Choroid plexus epithelial cell (primary cell): ENCODE measurements around the gene DPYD.

Source experiments
- DNase-seq: peaks from one replicate; pipeline ENCODE4 v3.0.0-alpha.2; 2010; ENCODE audit warnings: low read depth
- H3K4me3 ChIP-seq: 2 replicates; pipeline ENCODE4 v1.5.1; 2011; ENCODE audit warnings: low read depth, mild to moderate bottlenecking, control low read depth, low read length, moderate library complexity
- TF ChIP-seq, protein P1 (sequence below): conservative IDR thresholded peaks from 2 replicates; pipeline ENCODE4 v1.5.1; 2011; ENCODE audit warnings: low read depth, mild to moderate bottlenecking, control low read depth, inconsistent platforms, low read length, moderate library complexity

The DPYD gene

DNA sequence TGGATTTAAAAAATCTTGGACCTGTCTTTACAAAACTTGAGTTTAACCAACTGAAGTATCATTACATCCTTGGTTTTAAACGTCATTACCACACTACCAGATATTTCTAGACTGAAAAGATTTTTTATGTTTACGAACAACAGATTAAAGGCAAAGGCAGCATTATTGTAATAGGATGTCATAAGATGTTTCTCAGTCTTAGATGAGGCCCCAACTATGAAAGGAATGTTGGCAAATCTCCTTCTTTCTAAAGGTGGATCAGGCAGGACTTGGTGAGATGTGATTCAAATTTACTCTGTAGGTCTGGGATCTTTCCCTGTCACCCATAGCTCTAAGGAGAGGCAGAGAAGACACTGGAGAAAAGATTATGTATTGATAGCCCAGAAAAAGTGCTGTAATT lies 781.3 kb downstream of the DPYD start:
- DNase-seq, result peak; percentile 76
- H3K4me3 ChIP-seq, result no peak overlapping the region
- TF ChIP-seq, protein P1, sequence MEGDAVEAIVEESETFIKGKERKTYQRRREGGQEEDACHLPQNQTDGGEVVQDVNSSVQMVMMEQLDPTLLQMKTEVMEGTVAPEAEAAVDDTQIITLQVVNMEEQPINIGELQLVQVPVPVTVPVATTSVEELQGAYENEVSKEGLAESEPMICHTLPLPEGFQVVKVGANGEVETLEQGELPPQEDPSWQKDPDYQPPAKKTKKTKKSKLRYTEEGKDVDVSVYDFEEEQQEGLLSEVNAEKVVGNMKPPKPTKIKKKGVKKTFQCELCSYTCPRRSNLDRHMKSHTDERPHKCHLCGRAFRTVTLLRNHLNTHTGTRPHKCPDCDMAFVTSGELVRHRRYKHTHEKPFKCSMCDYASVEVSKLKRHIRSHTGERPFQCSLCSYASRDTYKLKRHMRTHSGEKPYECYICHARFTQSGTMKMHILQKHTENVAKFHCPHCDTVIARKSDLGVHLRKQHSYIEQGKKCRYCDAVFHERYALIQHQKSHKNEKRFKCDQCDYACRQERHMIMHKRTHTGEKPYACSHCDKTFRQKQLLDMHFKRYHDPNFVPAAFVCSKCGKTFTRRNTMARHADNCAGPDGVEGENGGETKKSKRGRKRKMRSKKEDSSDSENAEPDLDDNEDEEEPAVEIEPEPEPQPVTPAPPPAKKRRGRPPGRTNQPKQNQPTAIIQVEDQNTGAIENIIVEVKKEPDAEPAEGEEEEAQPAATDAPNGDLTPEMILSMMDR, result no peak

GRCh38 chr1:97138515-97139032 lies 782.3 kb downstream of the DPYD start:
- no peak for DNase-seq
- TF ChIP-seq, protein P1, result no peak
- no peak overlapping the region for H3K4me3 ChIP-seq

DNA sequence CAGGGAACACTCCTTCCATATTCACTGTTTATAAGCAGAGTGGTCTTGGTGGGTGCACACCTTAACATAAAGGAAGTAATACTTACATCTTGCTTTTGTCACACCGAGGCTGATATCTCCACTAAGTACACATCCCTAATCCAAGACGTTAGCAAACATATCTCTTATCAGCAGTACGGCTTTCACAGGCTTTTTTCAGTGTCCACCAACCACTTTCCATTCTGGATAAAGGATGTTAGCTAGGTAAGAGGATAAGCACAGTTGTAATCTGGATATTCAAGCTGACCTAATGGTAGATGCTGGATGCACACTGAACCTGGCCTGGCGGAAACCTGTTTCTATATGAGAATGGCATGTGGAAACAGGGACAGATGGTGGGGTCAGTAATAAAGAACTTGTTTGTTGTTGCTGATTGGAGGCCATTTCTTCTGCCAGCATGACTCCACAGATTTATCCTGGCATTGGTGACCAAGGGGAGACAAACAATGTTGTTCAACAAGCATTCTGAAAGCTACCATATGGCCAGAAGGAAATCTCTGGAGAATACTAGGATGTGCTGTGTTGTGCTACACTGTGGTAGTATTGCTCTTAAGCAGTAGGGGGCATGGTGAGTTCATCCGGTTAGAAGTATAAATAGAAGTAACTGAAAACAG lies 782.8 kb downstream of the DPYD start:
- DNase-seq, result peak; percentile 94
- no peak overlapping the region for H3K4me3 ChIP-seq
- TF ChIP-seq, protein P1, result peak; percentile 80

DNA sequence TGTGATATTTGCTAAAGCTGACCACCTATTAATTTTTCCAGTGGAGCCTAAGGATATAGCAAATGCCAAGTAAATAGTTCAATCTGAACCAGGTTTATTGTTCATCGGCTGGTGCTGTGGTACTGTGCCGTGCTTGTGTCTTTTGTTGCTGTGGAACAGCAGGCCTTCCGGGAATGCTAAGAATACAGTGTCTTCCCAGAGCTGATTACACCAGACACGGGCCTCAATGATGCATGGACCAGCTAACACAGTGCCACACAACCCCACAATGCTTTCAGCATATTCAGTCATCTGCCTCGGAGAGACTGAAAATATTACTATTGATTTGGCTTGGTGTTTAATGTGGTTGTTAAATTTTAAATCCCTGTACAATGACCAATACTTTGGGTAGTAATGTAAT lies 783.8 kb downstream of the DPYD start:
- TF ChIP-seq, protein P1, result no peak
- DNase-seq, result no peak
- no peak overlapping the region for H3K4me3 ChIP-seq

DNA sequence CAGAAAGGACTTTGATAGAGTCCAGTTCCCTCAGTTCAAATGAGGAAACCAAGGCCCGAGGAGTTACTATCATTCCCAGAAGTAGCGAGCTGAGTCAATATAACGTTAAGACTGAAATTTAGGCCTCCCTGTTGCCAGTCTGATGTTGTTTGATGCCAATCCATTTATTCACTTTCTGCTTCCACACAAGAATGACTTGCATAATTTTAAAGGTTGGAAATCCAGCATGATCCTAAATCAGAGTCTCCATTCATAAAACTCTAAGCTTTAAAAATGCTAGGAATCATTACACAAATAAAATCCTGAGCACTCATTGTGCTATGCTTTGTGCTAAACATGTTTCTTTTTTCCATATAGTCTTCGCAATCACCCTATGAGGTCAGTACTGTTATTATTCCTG lies 784.9 kb downstream of the DPYD start:
- TF ChIP-seq, protein P1, result no peak
- no peak overlapping the region for H3K4me3 ChIP-seq
- DNase-seq, result no peak

DNA sequence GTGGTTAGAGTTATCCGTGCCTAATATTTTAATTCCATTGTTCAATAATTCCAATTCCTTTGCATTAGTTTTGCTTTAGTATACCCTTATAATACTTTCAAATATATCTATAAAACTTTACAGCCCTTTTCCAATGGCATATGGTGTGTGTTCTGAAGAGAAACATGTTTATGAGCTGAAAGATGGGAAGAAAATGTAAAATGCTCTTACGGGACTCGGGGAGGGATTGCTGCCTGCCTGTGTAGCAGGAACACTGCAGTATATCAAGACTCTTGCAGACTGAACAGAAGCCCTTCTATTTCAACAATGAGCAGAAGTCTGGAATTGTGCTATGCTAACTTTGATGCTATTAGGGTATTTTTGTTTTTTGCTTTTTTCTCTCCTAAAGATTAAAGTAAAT lies 792.4 kb downstream of the DPYD start:
- TF ChIP-seq, protein P1, result no peak
- DNase-seq, result peak; percentile 16
- no peak overlapping the region for H3K4me3 ChIP-seq
